ENCODE data around the gene SP7. TPM values are rescaled to one million over a fixed set of nuclear protein-coding genes. Genes with fewer than 3 reads are reported as not detected.
A peak's percentile ranks its signal among the peaks of the same experiment; 100 is the strongest.
"Not testable (repeated sequence)": the region's sequence is repeated elsewhere in the genome, so short reads cannot be mapped to it uniquely, and the experiment has no call there.

The SP7 gene
- total RNA-seq, 1 experiment from 2014 or later = not detected

DNA sequence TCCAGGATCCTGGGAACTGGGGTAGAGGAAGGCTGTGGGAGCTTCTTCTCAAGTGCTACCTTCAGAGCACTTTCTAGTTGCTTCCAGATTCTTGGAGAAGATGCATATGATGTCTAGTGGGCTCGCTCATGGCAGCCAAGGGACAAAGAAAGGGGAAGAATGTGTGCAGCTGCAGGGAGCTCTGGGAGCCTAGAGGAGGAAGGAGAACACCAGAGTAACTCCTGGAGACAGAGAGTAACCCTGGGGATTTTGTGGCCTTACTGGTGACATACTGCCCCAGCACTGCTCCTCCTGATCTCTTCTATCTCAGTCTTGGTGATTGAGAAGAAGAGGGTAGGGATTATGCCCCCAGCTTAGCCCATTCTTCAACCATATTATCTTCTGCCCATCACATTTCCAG, 10.3 kb upstream of the SP7 start:
- DNase-seq (ENCODE audit: low read depth) = no peak

- DNase-seq (ENCODE audit: low read depth) = peak; percentile 54
Observed at GRCh38 chr12:53345486-53346188, 9.5 kb upstream of the SP7 start.

- DNase-seq (ENCODE audit: low read depth) = peak; percentile 74
Observed at GRCh38 chr12:53344824-53345485, 8.8 kb upstream of the SP7 start.

- no peak for DNase-seq (ENCODE audit: low read depth)
Observed at GRCh38 chr12:53344487-53344823, 8.3 kb upstream of the SP7 start.

DNA sequence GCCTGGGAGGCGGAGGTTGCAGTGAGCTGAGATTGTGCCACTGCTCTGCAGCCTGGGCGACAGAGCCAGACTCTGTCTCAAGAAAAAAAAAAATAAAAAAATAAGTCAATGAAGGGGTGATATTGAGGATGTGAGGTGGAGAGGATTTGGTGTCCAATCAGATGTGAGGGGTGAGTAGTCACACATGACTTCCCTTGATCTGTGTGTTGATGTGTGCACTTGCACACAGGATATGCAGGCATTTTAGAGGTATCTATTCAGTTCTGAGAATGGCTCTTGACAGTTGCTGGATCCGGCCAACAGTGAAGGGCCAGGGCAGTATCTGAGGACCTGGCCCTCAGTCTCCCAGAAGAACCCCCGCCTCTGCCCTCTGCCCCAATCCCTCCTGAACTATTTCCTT, 7.8 kb upstream of the SP7 start:
- DNase-seq (ENCODE audit: low read depth) = no peak

DNA sequence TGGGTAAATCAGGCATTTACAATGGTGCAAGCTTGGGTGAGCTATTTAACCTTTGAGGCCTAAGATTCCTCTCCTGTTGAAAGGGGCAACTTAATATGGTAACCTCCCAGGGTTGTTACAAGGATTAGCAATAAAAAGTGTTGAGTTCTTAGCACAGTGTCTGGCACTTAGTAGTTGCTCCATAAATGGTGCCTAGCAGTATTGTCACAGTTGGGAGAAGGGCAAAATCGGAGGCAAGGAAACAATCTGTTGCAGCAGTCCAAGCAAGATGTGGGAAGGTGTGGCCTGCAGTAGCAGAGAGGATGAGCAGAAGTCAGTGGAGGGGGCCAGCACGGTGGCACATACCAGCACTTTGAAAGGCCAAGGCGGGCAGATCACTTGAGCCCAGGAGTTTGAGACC, 7.3 kb upstream of the SP7 start:
- DNase-seq (ENCODE audit: low read depth) = no peak

DNA sequence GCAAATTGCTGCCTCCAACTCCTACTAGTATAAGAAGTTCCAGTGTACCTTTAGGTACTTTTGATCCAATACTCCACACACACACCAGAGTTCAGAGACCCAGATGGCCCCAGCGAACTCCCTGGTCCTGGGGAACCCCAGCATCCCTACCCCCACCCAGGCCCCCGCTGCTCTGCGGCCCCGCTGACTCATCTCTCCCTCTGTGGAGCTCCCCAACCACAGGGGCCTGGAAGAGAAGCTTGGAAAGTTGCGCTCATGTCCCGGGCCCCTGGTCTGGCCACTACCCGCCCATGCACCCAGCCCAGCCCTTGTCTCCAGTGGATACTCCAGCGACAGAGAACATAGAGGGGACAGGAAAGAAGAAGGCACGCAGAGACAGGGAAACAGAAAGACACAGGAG, 4.2 kb upstream of the SP7 start:
- no peak for DNase-seq (ENCODE audit: low read depth)

DNA sequence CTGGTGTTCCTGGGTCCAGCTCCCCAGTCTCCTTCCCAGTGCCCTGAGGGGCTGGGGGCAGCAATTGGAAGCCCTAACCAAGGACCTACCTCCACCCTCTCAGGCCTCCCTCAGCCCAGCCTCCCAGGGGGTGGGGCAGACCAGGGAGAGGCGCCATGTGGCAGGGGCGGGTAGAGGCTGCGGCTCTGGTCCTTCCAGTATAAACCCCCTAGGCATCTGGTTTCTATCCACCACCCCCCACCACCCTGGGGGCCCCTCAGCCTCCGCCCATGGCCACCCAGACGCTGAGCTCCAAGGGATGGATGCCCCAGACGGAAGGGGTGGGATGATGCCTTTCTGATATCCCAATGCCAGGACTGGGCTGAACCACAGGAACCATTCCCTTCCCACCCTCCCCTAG, 2.8 kb upstream of the SP7 start:
- no peak for DNase-seq (ENCODE audit: low read depth)

- DNase-seq (ENCODE audit: low read depth) = no peak
Observed at GRCh38 chr12:53338017-53338416, 1.9 kb upstream of the SP7 start.

DNA sequence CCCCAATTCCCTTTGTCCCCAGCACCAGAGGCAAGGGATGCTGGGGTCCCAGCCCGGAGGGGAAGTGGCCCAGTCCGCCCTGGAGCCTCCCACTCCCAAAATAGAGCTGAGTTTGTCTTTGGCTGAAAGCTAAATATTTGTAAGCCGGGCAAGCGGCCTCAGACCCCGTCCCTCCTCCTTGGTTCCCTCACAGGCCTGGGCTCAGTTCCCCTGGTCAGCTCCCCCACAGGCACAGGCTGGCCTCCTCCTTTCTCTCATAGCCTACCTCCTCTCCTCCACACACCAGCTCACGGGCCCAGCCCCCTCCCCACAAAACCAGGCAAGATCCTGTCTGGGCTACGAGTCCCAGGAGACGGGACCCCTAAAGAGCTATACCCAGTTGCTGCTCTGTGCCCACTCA, 1.3 kb downstream of the SP7 start:
- no peak for DNase-seq (ENCODE audit: low read depth)

GRCh38 chr12:53333845-53334244, 2.3 kb downstream of the SP7 start:
- DNase-seq (ENCODE audit: low read depth) = no peak

GRCh38 chr12:53333289-53333688, 2.9 kb downstream of the SP7 start:
- DNase-seq (ENCODE audit: low read depth) = no peak

DNA sequence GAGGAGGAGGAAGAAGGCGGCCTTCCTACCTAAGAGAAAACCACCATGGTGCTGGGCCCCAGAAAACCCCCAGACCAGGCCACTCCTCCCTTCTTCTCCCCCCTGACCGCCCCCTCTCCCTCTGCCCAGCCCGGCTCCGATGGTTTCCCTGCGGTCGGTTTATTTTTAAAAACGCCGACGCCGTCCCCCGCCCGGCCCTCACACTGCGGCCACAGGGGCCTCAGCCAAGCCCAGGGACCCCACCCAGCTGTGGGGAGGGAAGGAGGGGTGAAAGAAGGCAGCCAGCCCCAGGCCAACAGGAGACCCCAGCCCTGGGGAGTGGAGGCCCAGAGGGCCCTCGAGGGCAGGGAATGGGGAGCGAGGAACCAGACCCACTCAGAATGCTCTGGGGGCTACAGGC, 3.4 kb downstream of the SP7 start:
- DNase-seq (ENCODE audit: low read depth) = no peak

- DNase-seq (ENCODE audit: low read depth) = not testable (repeated sequence)
Observed at GRCh38 chr12:53332339-53332738, 3.8 kb downstream of the SP7 start.

DNA sequence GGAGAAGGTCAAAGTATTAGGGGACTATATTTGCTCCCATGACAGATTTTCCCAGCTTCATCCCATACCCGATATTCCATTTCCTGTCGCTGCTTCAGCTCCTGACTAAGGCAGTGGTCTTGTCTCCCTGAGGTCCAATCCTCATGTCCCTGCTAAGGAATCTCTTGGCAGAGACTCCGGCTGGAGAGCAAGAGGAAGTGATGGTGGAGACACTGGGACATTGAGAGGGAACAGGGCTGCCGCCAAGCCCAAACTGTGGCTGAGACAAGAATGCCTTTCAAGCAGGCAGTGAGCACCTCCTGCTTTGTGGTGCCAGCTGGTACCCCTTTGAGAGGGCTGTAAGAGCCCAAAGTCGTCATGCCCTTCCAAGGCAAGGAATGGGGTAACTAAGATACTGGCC, 5.5 kb downstream of the SP7 start:
- no peak for DNase-seq (ENCODE audit: low read depth)

GRCh38 chr12:53328043-53328435, 8.1 kb downstream of the SP7 start:
- DNase-seq (ENCODE audit: low read depth) = no peak

GRCh38 chr12:53327435-53328042, 8.6 kb downstream of the SP7 start:
- DNase-seq (ENCODE audit: low read depth) = peak; percentile 27

- no peak for DNase-seq (ENCODE audit: low read depth)
Observed at GRCh38 chr12:53326460-53327185, 9.5 kb downstream of the SP7 start.

GRCh38 chr12:53325511-53326061, 10.6 kb downstream of the SP7 start:
- DNase-seq (ENCODE audit: low read depth) = no peak

DNA sequence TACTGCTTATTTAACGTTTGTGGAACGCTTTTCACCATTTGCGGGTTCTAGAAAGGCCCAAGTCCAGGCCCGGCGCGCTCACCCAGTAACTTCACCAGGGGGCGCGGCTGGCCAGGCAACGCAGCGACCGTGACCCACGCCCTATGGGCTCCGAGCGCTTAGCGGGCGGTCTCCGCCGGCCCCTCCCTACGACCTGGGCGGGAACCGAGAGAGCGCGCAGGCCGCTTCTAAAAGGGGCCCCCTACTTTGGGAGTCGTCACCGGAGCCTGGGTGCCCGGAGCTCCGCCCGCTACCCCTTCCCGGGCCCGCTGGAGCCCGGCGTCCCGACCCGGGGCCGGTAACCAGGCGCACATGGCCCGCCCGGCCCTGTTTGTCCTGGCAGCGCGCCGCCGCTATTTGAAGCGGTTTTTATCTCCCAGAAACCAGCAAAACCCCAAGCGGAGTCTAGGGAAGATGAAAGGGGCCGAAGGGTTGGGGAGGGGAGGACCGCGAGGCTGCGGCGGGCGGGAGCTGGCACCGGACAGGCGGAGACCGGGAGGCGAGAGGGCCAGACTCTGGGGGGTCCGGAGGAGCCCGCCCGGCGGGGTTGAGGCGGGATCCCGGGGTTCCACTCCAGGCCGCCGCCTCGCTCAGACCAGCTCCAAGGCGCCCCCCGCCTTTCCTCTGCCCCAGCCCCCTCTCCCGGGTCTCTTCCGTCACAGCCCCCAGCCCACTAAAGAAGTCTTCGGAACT, 11.2 kb downstream of the SP7 start:
- peak; percentile 89 for DNase-seq (ENCODE audit: low read depth)

- DNase-seq (ENCODE audit: low read depth) = no peak
Observed at GRCh38 chr12:53324113-53324778, 11.9 kb downstream of the SP7 start.
